Naive B cell (primary cell): ENCODE measurements around the gene RHBDD1. TPM values are rescaled to one million over a fixed set of nuclear protein-coding genes. Genes with fewer than 3 reads are reported as not detected.

Experiments
- ATAC-seq, 2 donors: fragments of 150-1000 bp; cut with Tn5 transposase; 2 replicates each; pipeline ENCODE4 v1.10.0; 2021; ENCODE audit warnings: low read depth in 2 of 2, mild to moderate bottlenecking in 2 of 2, moderate library complexity in 2 of 2
- DNase-seq: peaks from one replicate; pipeline ENCODE4 v3.0.0; 2022
- H3K27ac Mint-ChIP-seq, 6 donors: one replicate each; pipeline ENCODE4 v1.8.0; 2020 to 2022; ENCODE audit warnings: mild to moderate bottlenecking in 6 of 6, mixed read lengths in 6 of 6, moderate library complexity in 5 of 6, inconsistent platforms in 2 of 6
- H3K27me3 Mint-ChIP-seq, 3 donors: one replicate each; pipeline ENCODE4 v1.8.0; 2021 to 2022; ENCODE audit warnings: mixed read lengths in 3 of 3, mild to moderate bottlenecking in 1 of 3
- H3K36me3 Mint-ChIP-seq, 2 donors: one replicate each; pipeline ENCODE4 v1.8.0; 2020 to 2022; ENCODE audit warnings: mixed read lengths in 2 of 2, inconsistent platforms in 1 of 2, mild to moderate bottlenecking in 1 of 2
- H3K4me1 Mint-ChIP-seq, 3 donors: one replicate each; pipeline ENCODE4 v1.8.0; 2020 to 2022; ENCODE audit warnings: mixed read lengths in 3 of 3, inconsistent platforms in 1 of 3, mild to moderate bottlenecking in 1 of 3, moderate library complexity in 1 of 3
- H3K4me3 Mint-ChIP-seq, 8 donors: one replicate each; pipeline ENCODE4 v1.8.0; 2020 to 2022; ENCODE audit warnings: mild to moderate bottlenecking in 8 of 8, mixed read lengths in 8 of 8, moderate library complexity in 8 of 8, inconsistent platforms in 2 of 8
- H3K9me3 Mint-ChIP-seq, 7 donors: one replicate each; pipeline ENCODE4 v1.8.0; 2020 to 2022; ENCODE audit warnings: mixed read lengths in 7 of 7, mild to moderate bottlenecking in 5 of 7, inconsistent platforms in 2 of 7, moderate library complexity in 1 of 7
- polyA plus RNA-seq, 6 donors: library from polyadenylated mRNA; unstranded; fragments of 300-500 nt; fragmentation: Illumina TruSeq; gene quantifications; one replicate each; pipeline ENCODE4 v1.2.3, GENCODE V29; 2021; ENCODE audit warnings: low read depth in 6 of 6

RHBDD1 gene
- polyA plus RNA-seq, 6 donors from 2014 or later, result 30.6 to 63.5 (median 49.6) TPM

GRCh38 chr2:226943862-226944620 is 108.2 kb downstream of the RHBDD1 start:
- Mint-ChIP-seq H3K9me3 (peaks cover 0 to 15% (median 6%) of the 10 kb centered on the region in 7 donors), H3K4me3 (peak overlapping the region in 4 of 8 donors; percentile 23 to 72 (median 60)), H3K27ac (peak overlapping the region; percentile 70 to 95 (median 94)), H3K27me3 (no peaks in the 10 kb centered on the region), H3K36me3 (peaks cover 12 to 23% of the 10 kb centered on the region in 2 donors), H3K4me1 (peaks cover 21 to 37% (median 25%) of the 10 kb centered on the region in 3 donors)
- ATAC-seq (peak; percentile 69 to 75), DNase-seq (peak; percentile 8)

- H3K27ac Mint-ChIP-seq, result no peak overlapping the region
- no peaks in the 10 kb centered on the region for H3K27me3 Mint-ChIP-seq
- H3K4me3 Mint-ChIP-seq, result no peak overlapping the region
- peaks cover 19 to 55% (median 41%) of the 10 kb centered on the region in 3 donors for H3K4me1 Mint-ChIP-seq
- H3K36me3 Mint-ChIP-seq, result peaks cover 14 to 31% of the 10 kb centered on the region in 2 donors
- peaks cover 0 to 4% (median 0%) of the 10 kb centered on the region in 7 donors for H3K9me3 Mint-ChIP-seq
- ATAC-seq (no peak), DNase-seq (no peak)
Measured at GRCh38 chr2:226953206-226953605, 117.4 kb downstream of the RHBDD1 start.

- peaks cover 0 to 9% (median 1%) of the 10 kb centered on the region in 7 donors for H3K9me3 Mint-ChIP-seq
- no peak for DNase-seq
- no peaks in the 10 kb centered on the region for H3K27me3 Mint-ChIP-seq
- no peak for ATAC-seq
- peaks cover 19 to 53% (median 41%) of the 10 kb centered on the region in 3 donors for H3K4me1 Mint-ChIP-seq
- H3K27ac Mint-ChIP-seq, result peak overlapping the region in 1 of 6 donors; percentile 63
- H3K4me3 Mint-ChIP-seq, result peak overlapping the region in 1 of 8 donors; percentile 7
- peaks cover 14 to 31% of the 10 kb centered on the region in 2 donors for H3K36me3 Mint-ChIP-seq
Measured at GRCh38 chr2:226953826-226954225, 118.0 kb downstream of the RHBDD1 start.

- H3K36me3 Mint-ChIP-seq, result peaks cover 14 to 29% of the 10 kb centered on the region in 2 donors
- H3K9me3 Mint-ChIP-seq, result peaks cover 0 to 13% (median 5%) of the 10 kb centered on the region in 7 donors
- H3K4me3 Mint-ChIP-seq, result no peak overlapping the region
- ATAC-seq (no peak), DNase-seq (no peak)
- H3K4me1 Mint-ChIP-seq, result peaks cover 16 to 34% (median 29%) of the 10 kb centered on the region in 3 donors
- no peaks in the 10 kb centered on the region for H3K27me3 Mint-ChIP-seq
- peak overlapping the region in 3 of 6 donors; percentile 6 to 40 (median 21) for H3K27ac Mint-ChIP-seq
Measured at GRCh38 chr2:226956659-226957058, 120.8 kb downstream of the RHBDD1 start.

- Mint-ChIP-seq H3K27me3 (no peaks in the 10 kb centered on the region), H3K9me3 (peaks cover 0 to 13% (median 5%) of the 10 kb centered on the region in 7 donors), H3K36me3 (peaks cover 6 to 22% of the 10 kb centered on the region in 2 donors), H3K4me3 (no peak overlapping the region), H3K27ac (no peak overlapping the region), H3K4me1 (peaks cover 10 to 27% (median 14%) of the 10 kb centered on the region in 3 donors)
- DNase-seq (no peak), ATAC-seq (no peak)
Measured at GRCh38 chr2:226959418-226959817, 123.6 kb downstream of the RHBDD1 start.

GRCh38 chr2:226962176-226962773 is 126.4 kb downstream of the RHBDD1 start:
- Mint-ChIP-seq H3K36me3 (peaks cover 0 to 16% of the 10 kb centered on the region in 2 donors), H3K4me3 (no peak overlapping the region), H3K9me3 (peaks cover 0 to 13% (median 5%) of the 10 kb centered on the region in 7 donors), H3K27ac (no peak overlapping the region), H3K4me1 (peaks cover 0 to 9% (median 1%) of the 10 kb centered on the region in 3 donors), H3K27me3 (no peaks in the 10 kb centered on the region)
- DNase-seq (no peak), ATAC-seq (no peak)

GRCh38 chr2:226963528-226963927 is 127.7 kb downstream of the RHBDD1 start:
- no peaks in the 10 kb centered on the region for H3K27me3 Mint-ChIP-seq
- H3K36me3 Mint-ChIP-seq, result peaks cover 0 to 11% of the 10 kb centered on the region in 2 donors
- peaks cover 0 to 9% (median 3%) of the 10 kb centered on the region in 7 donors for H3K9me3 Mint-ChIP-seq
- no peak for ATAC-seq
- H3K4me1 Mint-ChIP-seq, result peaks cover 0 to 9% (median 3%) of the 10 kb centered on the region in 3 donors
- H3K4me3 Mint-ChIP-seq, result no peak overlapping the region
- DNase-seq, result no peak
- H3K27ac Mint-ChIP-seq, result no peak overlapping the region

GRCh38 chr2:226965376-226965775 is 129.5 kb downstream of the RHBDD1 start:
- Mint-ChIP-seq H3K27me3 (no peaks in the 10 kb centered on the region), H3K4me3 (no peak overlapping the region), H3K4me1 (peaks cover 7 to 21% (median 21%) of the 10 kb centered on the region in 3 donors), H3K36me3 (peaks cover 0 to 2% of the 10 kb centered on the region in 2 donors), H3K9me3 (peaks cover 0 to 2% (median 0%) of the 10 kb centered on the region in 7 donors), H3K27ac (no peak overlapping the region)
- ATAC-seq, result no peak
- DNase-seq, result no peak

- Mint-ChIP-seq H3K4me3 (peak overlapping the region in 7 of 8 donors; percentile 37 to 91 (median 80)), H3K4me1 (peaks cover 32 to 56% (median 38%) of the 10 kb centered on the region in 3 donors), H3K36me3 (peaks cover 0 to 9% of the 10 kb centered on the region in 2 donors), H3K27me3 (no peaks in the 10 kb centered on the region), H3K27ac (peak overlapping the region; percentile 39 to 99 (median 96)), H3K9me3 (peaks cover 0 to 2% (median 0%) of the 10 kb centered on the region in 7 donors)
- no peak for DNase-seq
- no peak for ATAC-seq
Measured at GRCh38 chr2:226969417-226970080, 133.7 kb downstream of the RHBDD1 start.

- Mint-ChIP-seq H3K9me3 (peaks cover 0 to 2% (median 0%) of the 10 kb centered on the region in 7 donors), H3K36me3 (peaks cover 0 to 9% of the 10 kb centered on the region in 2 donors), H3K4me3 (peak overlapping the region; percentile 73 to 91 (median 83)), H3K27ac (peak overlapping the region; percentile 92 to 99 (median 98)), H3K4me1 (peaks cover 32 to 56% (median 38%) of the 10 kb centered on the region in 3 donors), H3K27me3 (no peaks in the 10 kb centered on the region)
- ATAC-seq, result peak; percentile 47
- no peak for DNase-seq
Measured at GRCh38 chr2:226970362-226970761, 134.5 kb downstream of the RHBDD1 start.

GRCh38 chr2:226971084-226971483 is 135.2 kb downstream of the RHBDD1 start:
- Mint-ChIP-seq H3K4me3 (peak overlapping the region; percentile 73 to 91 (median 83)), H3K36me3 (peaks cover 0 to 9% of the 10 kb centered on the region in 2 donors), H3K9me3 (peaks cover 0 to 2% (median 0%) of the 10 kb centered on the region in 7 donors), H3K27ac (peak overlapping the region; percentile 92 to 99 (median 98)), H3K4me1 (peaks cover 32 to 56% (median 40%) of the 10 kb centered on the region in 3 donors), H3K27me3 (no peaks in the 10 kb centered on the region)
- DNase-seq (peak; percentile 40), ATAC-seq (peak; percentile 85 to 86)

- peaks cover 0 to 2% (median 0%) of the 10 kb centered on the region in 7 donors for H3K9me3 Mint-ChIP-seq
- peaks cover 0 to 9% of the 10 kb centered on the region in 2 donors for H3K36me3 Mint-ChIP-seq
- H3K27ac Mint-ChIP-seq, result peak overlapping the region; percentile 92 to 99 (median 98)
- H3K27me3 Mint-ChIP-seq, result no peaks in the 10 kb centered on the region
- peaks cover 32 to 58% (median 44%) of the 10 kb centered on the region in 3 donors for H3K4me1 Mint-ChIP-seq
- DNase-seq (peak; percentile 39), ATAC-seq (peak; percentile 47 to 49)
- peak overlapping the region; percentile 73 to 91 (median 83) for H3K4me3 Mint-ChIP-seq
Measured at GRCh38 chr2:226971770-226972169, 135.9 kb downstream of the RHBDD1 start.

- Mint-ChIP-seq H3K4me1 (peaks cover 37 to 56% (median 48%) of the 10 kb centered on the region in 3 donors), H3K27me3 (no peaks in the 10 kb centered on the region), H3K27ac (peak overlapping the region in 2 of 6 donors; percentile 30 to 92), H3K36me3 (peaks cover 0 to 17% of the 10 kb centered on the region in 2 donors), H3K4me3 (no peak overlapping the region), H3K9me3 (no peaks in the 10 kb centered on the region)
- DNase-seq (no peak), ATAC-seq (no peak)
Measured at GRCh38 chr2:226973816-226974215, 138.0 kb downstream of the RHBDD1 start.
